NCI-H1694 treated with DMSO at 0.1 percent for 48 hours (cell line): ENCODE results near the gene CNTNAP4.

Experiments used
- DNase-seq: peaks from one replicate; lab custom pipeline; 2025; lab: John Stamatoyannopoulos, UW

Gene CNTNAP4

GRCh38 chr16:76309639-76310335 is 32.6 kb downstream of the CNTNAP4 start:
- DNase-seq: no peak

- no peak for DNase-seq
Measured at GRCh38 chr16:76311260-76311659, 34.1 kb downstream of the CNTNAP4 start.

GRCh38 chr16:76318565-76318964 is 41.4 kb downstream of the CNTNAP4 start:
- DNase-seq: no peak

DNA sequence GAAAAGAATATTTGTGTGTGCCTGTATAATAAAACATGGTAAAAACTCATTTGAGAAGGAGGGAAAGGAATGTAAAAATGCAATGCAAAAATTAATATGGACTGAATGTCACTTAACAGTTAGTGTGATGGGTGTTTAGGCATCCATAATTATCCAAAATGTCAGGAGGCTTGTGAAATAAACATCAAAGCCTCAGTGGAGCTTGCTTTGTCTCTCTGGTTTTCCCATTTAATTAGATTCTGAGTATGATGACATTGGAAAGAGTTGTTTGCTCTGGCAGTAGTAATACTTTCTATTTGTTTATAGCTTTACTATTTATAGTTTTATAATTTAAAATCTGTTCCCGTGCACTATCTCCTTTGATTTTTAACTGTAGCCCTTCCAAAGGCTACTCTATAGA is 51.9 kb downstream of the CNTNAP4 start:
- no peak for DNase-seq

DNA sequence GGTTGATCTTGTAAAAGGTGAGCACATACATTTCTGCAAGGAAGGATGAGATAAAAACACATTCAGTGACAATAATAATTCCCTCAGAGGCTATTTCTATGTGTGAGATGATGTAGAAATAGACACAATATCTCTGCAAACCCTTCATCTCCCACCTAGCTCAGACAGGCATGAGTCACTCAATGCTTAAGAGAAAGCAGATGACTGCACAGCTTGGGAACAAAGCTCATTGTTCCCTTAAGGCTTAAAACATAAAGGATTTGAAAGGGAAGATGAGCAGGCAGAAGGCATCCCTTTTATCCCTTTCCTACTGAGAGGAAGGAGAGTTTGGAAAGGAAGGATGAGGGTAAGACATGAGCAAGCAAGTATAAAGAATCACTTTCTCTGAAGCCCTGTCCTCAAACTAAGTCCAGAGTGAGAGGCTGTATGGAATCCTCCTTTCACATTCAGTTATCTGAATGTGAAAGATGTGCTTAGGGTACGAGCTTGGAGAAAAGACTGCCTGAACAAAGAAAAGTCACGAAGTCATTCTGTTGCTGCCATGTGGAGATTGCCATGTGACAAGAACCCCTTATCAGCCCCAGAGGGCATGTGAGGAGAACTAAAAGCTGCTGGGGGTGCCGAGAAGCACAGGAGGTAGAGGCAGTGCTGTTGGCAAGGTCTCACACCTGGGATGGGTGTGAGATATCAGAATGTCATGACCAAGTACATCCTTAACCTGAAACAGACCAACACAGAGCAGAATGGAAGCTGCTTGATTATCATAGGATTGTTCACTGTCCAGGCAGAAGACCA is 58.2 kb downstream of the CNTNAP4 start:
- no peak for DNase-seq

- DNase-seq: no peak
Measured at GRCh38 chr16:76336112-76336511, 58.9 kb downstream of the CNTNAP4 start.

DNA sequence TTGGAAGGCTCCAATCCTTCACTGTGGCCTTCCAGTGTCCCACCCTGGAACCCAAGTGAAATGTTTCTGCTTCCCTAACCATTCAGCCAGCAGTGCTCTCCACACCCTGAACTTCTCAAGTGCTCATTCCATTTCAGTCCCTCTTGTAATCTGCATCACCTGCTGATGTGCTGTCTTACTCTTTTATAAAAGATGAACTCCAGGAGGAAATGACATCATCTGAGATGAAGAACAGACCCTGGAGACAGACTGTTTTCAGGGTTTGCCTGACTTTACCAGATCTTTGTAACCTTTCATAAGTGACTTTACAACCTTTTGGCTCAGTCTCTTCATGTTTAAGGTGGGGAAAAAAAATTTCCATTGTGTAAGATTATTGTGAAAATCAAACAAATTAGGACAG is 61.3 kb downstream of the CNTNAP4 start:
- DNase-seq: no peak

DNA sequence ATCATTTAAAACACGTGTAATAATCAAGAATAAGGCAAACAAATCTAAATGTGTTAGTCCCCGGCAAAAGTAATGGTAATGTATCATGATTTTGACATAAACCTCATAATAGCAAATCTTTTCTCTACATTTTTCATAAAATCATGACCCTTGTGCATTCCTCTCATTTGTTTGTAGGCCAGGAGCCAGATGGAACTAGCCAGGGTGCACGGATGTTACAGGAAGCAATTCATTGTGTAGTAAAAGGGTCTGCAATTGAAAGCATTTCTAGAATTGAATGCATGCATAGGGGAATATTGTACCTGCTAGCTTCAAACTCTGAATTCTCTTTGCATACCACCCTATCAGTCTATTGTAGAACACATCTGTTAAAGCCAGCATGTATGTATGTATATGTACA is 66.6 kb downstream of the CNTNAP4 start:
- DNase-seq: no peak

DNA sequence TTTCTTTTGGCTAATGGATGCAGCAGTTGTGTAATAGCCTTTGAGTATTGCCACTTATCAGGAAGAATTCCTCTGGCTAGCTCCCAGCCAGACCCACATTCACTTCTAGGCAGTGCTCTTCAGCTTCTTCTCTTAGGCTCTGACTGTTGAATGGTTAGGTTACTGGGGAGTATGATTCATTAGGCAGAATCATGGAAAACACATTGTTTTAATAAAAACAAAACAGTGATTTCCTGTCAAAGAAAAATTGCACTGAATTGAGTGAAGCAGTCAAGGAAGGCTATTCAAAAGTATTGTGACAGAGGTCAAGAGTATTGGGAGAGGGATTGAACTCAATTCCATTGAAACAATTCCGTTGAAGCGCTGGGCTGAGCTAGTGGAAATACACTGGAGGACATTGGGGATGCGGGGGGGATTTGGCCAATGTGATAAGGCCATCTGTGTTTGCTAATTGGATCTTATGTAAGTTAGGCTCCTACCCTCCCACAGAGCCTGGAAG is 68.0 kb downstream of the CNTNAP4 start:
- no peak for DNase-seq

DNA sequence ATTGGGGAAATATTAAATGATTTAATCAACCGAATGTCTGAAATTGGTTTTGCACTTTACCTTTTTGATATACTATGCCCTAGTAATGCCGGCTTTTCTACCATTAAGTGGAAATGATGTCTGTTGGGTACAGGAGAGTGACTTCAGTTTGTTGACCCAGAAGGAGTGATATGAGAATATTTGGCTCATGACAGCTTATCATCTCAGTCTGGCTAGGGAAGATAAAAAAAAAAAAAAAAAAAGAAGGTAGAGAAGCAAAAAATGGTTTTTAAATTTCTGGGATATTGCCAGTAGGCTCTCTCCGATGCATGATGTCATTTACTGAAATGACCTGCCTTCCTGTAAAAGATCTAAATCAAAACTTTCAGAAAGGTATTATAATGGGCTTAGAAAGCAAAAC is 69.0 kb downstream of the CNTNAP4 start:
- no peak for DNase-seq

DNA sequence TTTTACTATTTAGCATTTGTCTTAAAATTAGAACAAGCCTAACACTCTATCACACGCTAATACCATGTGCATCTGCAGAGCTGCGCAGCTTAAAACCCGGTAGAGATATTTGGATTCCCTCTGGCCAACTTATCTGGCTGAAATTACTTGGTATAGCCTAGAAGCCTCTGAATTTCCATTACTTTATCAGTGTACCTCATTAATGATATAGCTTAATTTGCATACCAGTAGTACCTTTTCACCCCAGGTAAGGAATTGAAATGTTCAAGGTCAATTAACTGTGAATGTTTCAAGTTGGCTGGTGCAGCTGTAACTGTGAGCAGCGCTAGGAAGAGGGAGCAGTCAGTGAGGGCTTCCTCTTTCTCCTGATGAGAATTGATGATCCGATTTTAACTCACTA is 74.2 kb downstream of the CNTNAP4 start:
- no peak for DNase-seq

- DNase-seq: no peak
Measured at GRCh38 chr16:76360404-76360803, 83.2 kb downstream of the CNTNAP4 start.

DNA sequence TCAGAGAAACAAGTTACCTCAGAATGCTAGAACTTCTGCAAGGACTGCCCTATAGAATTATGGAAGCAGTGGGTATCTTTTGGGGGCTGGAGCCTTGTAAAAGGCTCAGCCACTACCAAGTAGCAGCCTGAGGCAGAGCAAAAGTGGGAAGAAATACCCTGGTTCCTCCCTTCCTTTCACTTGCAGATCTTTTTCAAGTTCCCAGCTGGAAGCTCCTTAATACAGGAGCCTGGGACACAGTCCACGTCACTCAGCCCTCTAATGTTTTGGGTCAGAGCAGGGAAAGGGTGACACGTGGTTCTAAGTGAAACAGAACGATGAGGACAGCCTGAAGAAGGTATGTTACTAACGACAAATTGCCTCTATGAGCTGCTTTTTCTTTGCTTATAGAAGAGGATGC is 93.1 kb downstream of the CNTNAP4 start:
- no peak for DNase-seq

GRCh38 chr16:76371441-76371840 is 94.2 kb downstream of the CNTNAP4 start:
- no peak for DNase-seq

DNA sequence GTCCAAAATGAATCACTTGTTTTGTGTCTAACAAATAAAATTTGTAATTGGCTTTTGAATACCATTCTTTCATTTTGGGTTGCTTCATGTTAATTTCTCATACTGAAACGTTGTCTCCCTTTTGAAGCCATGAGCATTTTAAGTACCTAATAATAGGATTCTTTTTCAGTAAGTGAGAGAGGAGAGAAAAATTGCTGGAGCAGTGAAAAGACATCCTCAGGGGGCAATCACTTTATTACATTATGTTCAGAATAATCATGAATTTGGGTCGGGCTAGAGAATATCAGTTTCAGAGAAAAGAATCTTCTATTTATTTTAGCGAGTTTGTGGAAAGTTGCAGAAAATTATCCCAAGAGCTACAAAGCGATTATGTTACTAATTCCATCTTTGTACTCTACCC is 96.8 kb downstream of the CNTNAP4 start:
- no peak for DNase-seq

DNA sequence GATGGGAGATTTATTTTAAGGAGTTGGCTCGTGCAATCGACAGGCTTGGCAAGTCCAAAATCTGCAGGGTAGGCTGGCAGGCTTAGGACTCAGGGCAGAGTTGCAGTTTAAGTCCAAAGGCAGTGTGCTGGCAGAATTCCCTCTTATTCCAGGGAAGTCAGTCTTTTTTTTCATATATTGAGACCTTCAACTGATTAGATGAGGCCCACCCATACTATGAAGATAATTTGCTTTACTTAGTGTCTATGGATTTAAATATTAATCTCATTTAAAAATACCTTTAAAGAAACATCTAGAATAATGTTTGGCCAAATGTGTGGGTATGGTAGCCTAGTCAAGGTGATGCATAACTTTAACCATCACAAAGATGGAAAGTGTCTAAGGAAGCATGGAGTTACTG is 99.8 kb downstream of the CNTNAP4 start:
- no peak for DNase-seq

- no peak for DNase-seq
Measured at GRCh38 chr16:76378020-76378419, 100.8 kb downstream of the CNTNAP4 start.

DNA sequence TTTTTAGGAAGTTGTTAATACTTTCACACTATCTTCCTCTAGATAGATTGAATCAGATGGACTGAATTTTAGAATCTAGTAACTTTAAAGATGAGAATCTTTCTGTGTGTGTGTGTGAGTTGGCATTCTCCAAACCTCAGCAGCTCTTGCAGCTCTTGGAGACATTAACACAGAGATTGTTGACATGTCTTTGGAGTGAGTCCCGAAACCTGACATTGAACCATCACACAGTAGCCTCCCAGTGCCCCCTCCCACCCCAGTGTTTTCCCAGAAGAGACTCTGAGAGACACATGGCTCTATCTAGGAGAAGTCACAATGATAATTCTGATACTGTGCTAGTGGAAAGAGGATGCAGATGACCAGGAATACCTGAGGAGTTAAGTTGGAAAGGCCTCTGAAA is 103.9 kb downstream of the CNTNAP4 start:
- DNase-seq: no peak

GRCh38 chr16:76385601-76386230 is 108.5 kb downstream of the CNTNAP4 start:
- no peak for DNase-seq

- no peak for DNase-seq
Measured at GRCh38 chr16:76386784-76387183, 109.6 kb downstream of the CNTNAP4 start.

- DNase-seq: no peak
Measured at GRCh38 chr16:76387994-76388393, 110.8 kb downstream of the CNTNAP4 start.

- DNase-seq: no peak
Measured at GRCh38 chr16:76389126-76389525, 111.9 kb downstream of the CNTNAP4 start.

DNA sequence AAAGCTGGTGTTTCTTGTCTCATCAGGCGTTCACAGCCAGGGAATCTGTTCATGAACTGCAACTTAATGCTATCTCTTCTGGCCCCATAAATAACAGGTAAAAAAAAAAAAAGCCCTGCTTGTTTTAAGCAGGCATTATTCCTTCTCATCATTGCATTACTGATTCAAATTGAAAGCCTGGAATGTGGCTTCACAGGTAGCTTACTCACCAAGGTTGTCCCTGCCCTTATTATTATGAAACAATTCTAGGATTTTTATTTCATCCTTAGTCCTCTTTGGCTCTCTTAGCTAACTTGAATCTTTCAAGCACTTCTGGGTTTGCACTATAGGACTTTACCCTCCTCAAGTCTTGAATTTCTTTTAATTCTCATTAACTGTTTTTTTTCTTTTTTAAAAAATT is 113.3 kb downstream of the CNTNAP4 start:
- DNase-seq: no peak
